Smooth muscle cell (in vitro differentiated cells): Measurements from ENCODE around the gene PPP1R10. TPM values are rescaled to one million over a fixed set of nuclear protein-coding genes. Genes with fewer than 3 reads are reported as not detected.

Source experiments
- DNase-seq: peaks from one replicate; lab custom pipeline; 2025; ENCODE audit not compliant: unreplicated experiment; lab: John Stamatoyannopoulos, UW
- H2AFZ ChIP-seq: fragments of 200-600 bp; sonication (generic); 2 replicates; pipeline ENCODE4 v1.6.0; 2016; ENCODE audit warnings: antibody characterized with exemption, low read depth, mild to moderate bottlenecking
- H3F3A ChIP-seq: fragments of 200-600 bp; sonication (generic); 2 replicates; pipeline ENCODE4 v1.6.0; 2017; ENCODE audit warnings: antibody characterized with exemption, low read depth
- H3K27ac ChIP-seq: fragments of 200-600 bp; sonication (generic); 2 replicates; pipeline ENCODE4 v1.5.1; 2016; ENCODE audit warnings: low read depth, mild to moderate bottlenecking
- H3K27me3 ChIP-seq: fragments of 200-600 bp; sonication (generic); 2 replicates; pipeline ENCODE4 v1.6.1; 2016; ENCODE audit warnings: low read depth, mild to moderate bottlenecking
- H3K36me3 ChIP-seq: fragments of 200-600 bp; sonication (generic); 2 replicates; pipeline ENCODE4 v1.5.1; 2016; ENCODE audit warnings: low read depth
- H3K4me1 ChIP-seq: fragments of 200-600 bp; sonication (generic); 2 replicates; pipeline ENCODE4 v1.5.1; 2016; ENCODE audit warnings: low read depth
- H3K4me2 ChIP-seq: fragments of 200-600 bp; sonication (generic); 2 replicates; pipeline ENCODE4 v1.6.0; 2016; ENCODE audit warnings: mild to moderate bottlenecking
- H3K4me3 ChIP-seq: fragments of 200-600 bp; sonication (generic); 2 replicates; pipeline ENCODE4 v1.5.1; 2016; ENCODE audit warnings: mild to moderate bottlenecking
- H3K79me2 ChIP-seq: fragments of 200-600 bp; sonication (generic); 2 replicates; pipeline ENCODE4 v1.6.0; 2016; ENCODE audit warnings: low read depth, mild to moderate bottlenecking
- H3K9ac ChIP-seq: fragments of 200-600 bp; sonication (generic); 2 replicates; pipeline ENCODE4 v1.6.0; 2016; ENCODE audit warnings: low read depth
- H3K9me3 ChIP-seq: fragments of 200-600 bp; sonication (generic); replicated peaks from 2 replicates; pipeline ENCODE4 v1.5.1; 2016; ENCODE audit warnings: low read depth
- H4K20me1 ChIP-seq: fragments of 200-600 bp; sonication (generic); 2 replicates; pipeline ENCODE4 v1.6.0; 2016; ENCODE audit warnings: low read depth
- WGBS: methylation state at CpG from one replicate; pipeline ENCODE4 v1.1.7; 2016; ENCODE audit warnings: low lambda C conversion rate; 5-methylcytosine and 5-hydroxymethylcytosine counted together
- polyA plus RNA-seq: library from polyadenylated mRNA; unstranded; fragments of >200 nt; fragmentation: Nextera tagmentation; extraction: Ambion mirVana; gene quantifications from 2 replicates; pipeline ENCODE4 v1.2.1, GENCODE V29; 2016
- total RNA-seq: library from RNA; depleted of rRNA; stranded (reverse); fragments of >200 nt; gene quantifications from 2 replicates; pipeline ENCODE4 v1.2.3, GENCODE V29; 2014
- TF ChIP-seq, protein P1 (sequence below): fragments of 200-600 bp; sonication (generic); IDR thresholded peaks from 2 replicates; pipeline ENCODE4 v1.5.1; 2017; ENCODE audit warnings: borderline replicate concordance, mild to moderate bottlenecking, antibody characterized with exemption; ENCODE audit not compliant: insufficient read depth, poor library complexity, severe bottlenecking

Gene PPP1R10
- total and polyA plus RNA-seq, 2 experiments from 2014 or later: 36.1 to 65.1 TPM

DNA sequence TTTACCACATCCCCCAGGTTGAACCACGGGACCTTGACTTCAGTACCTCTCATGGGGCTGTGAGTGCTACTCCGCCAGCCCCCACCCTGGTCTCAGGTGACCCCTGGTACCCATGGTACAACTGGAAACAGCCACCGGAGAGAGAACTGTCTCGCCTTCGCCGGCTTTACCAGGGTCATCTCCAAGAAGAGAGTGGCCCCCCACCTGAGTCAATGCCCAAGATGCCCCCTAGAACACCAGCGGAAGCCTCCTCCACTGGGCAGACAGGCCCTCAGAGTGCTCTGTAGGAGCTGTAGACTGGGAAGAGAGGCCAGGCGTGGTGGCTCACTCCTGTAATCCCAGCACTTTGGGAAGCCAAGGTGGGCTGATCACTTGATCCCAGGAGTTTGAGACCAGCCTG, 8.5 kb upstream of the PPP1R10 start:
- DNase-seq: no peak
- no peaks in the 10 kb centered on the region for H3K27me3 ChIP-seq
- no peak overlapping the region for H2AFZ ChIP-seq
- peaks cover 6% of the 10 kb centered on the region for H3K4me1 ChIP-seq
- H4K20me1 ChIP-seq: no peaks in the 10 kb centered on the region
- WGBS: 98% methylated on average over 8 of the region's 8 CpGs
- peak overlapping the region; percentile 72 for H3K27ac ChIP-seq
- H3K79me2 ChIP-seq: peaks cover 21% of the 10 kb centered on the region
- H3K4me3 ChIP-seq: no peak overlapping the region
- H3K9me3 ChIP-seq: no peaks in the 10 kb centered on the region
- TF ChIP-seq, protein P1, sequence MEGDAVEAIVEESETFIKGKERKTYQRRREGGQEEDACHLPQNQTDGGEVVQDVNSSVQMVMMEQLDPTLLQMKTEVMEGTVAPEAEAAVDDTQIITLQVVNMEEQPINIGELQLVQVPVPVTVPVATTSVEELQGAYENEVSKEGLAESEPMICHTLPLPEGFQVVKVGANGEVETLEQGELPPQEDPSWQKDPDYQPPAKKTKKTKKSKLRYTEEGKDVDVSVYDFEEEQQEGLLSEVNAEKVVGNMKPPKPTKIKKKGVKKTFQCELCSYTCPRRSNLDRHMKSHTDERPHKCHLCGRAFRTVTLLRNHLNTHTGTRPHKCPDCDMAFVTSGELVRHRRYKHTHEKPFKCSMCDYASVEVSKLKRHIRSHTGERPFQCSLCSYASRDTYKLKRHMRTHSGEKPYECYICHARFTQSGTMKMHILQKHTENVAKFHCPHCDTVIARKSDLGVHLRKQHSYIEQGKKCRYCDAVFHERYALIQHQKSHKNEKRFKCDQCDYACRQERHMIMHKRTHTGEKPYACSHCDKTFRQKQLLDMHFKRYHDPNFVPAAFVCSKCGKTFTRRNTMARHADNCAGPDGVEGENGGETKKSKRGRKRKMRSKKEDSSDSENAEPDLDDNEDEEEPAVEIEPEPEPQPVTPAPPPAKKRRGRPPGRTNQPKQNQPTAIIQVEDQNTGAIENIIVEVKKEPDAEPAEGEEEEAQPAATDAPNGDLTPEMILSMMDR: no peak
- no peaks in the 10 kb centered on the region for H3K36me3 ChIP-seq
- peaks cover 7% of the 10 kb centered on the region for H3F3A ChIP-seq
- no peak overlapping the region for H3K4me2 ChIP-seq
- no peak overlapping the region for H3K9ac ChIP-seq

GRCh38 chr6:30619561-30619960, 2.5 kb upstream of the PPP1R10 start:
- Histone ChIP-seq H3F3A (peaks cover 17% of the 10 kb centered on the region), H3K9ac (no peak overlapping the region), H3K79me2 (peaks cover 29% of the 10 kb centered on the region), H3K36me3 (no peaks in the 10 kb centered on the region), H3K4me2 (no peak overlapping the region), H2AFZ (no peak overlapping the region), H3K27me3 (no peaks in the 10 kb centered on the region), H3K9me3 (no peaks in the 10 kb centered on the region), H4K20me1 (peaks cover 2% of the 10 kb centered on the region), H3K4me3 (no peak overlapping the region), H3K4me1 (peaks cover 6% of the 10 kb centered on the region), H3K27ac (no peak overlapping the region)
- TF ChIP-seq, protein P1: no peak
- DNase-seq: no peak
- 97% methylated on average over 11 of the region's 11 CpGs for WGBS

GRCh38 chr6:30618270-30618797, 1.3 kb upstream of the PPP1R10 start:
- TF ChIP-seq, protein P1: no peak
- Histone ChIP-seq H3K9me3 (no peaks in the 10 kb centered on the region), H3K79me2 (peaks cover 29% of the 10 kb centered on the region), H3K9ac (peak overlapping the region; percentile 96), H2AFZ (peak overlapping the region; percentile 85), H3K4me3 (peak overlapping the region; percentile 72), H3K4me2 (peak overlapping the region; percentile 92), H3K36me3 (no peaks in the 10 kb centered on the region), H4K20me1 (peaks cover 15% of the 10 kb centered on the region), H3K27ac (peak overlapping the region; percentile 98), H3F3A (peaks cover 24% of the 10 kb centered on the region), H3K27me3 (no peaks in the 10 kb centered on the region), H3K4me1 (peaks cover 18% of the 10 kb centered on the region)
- WGBS: 20% methylated on average over 8 of the region's 8 CpGs
- no peak for DNase-seq
